H9 (cell line): ENCODE data around the gene GAGE10. TPM values are rescaled to one million over a fixed set of nuclear protein-coding genes. Genes with fewer than 3 reads are reported as not detected.

ENCODE experiments used
- DNase-seq: peaks from one replicate; pipeline ENCODE4 v3.0.0-alpha.2; 2017
- H2AFZ ChIP-seq: one replicate; pipeline ENCODE4 v1.6.1; 2013; ENCODE audit warnings: mild to moderate bottlenecking, low read length, control low read depth, moderate library complexity
- H2AK5ac ChIP-seq: 2 replicates; pipeline ENCODE4 v1.6.1; 2013; ENCODE audit warnings: low read length, control low read depth, mixed read lengths; ENCODE audit not compliant: insufficient read length
- H2BK120ac ChIP-seq: one replicate; pipeline ENCODE4 v1.6.1; 2013; ENCODE audit warnings: low read depth, mild to moderate bottlenecking, low read length, control low read depth, inconsistent platforms; ENCODE audit not compliant: poor library complexity, severe bottlenecking
- H2BK12ac ChIP-seq: 2 replicates; pipeline ENCODE4 v1.6.1; 2013; ENCODE audit warnings: low read length, control low read depth, mixed read lengths, low read depth; ENCODE audit not compliant: insufficient read length
- H2BK15ac ChIP-seq: 2 replicates; pipeline ENCODE4 v1.6.1; 2013; ENCODE audit warnings: low read depth, low read length, control low read depth
- H2BK20ac ChIP-seq: one replicate; pipeline ENCODE4 v1.6.1; 2013; ENCODE audit warnings: low read depth, mild to moderate bottlenecking, low read length, control low read depth, inconsistent platforms; ENCODE audit not compliant: poor library complexity, severe bottlenecking
- H2BK5ac ChIP-seq: 2 replicates; pipeline ENCODE4 v1.6.1; 2013; ENCODE audit warnings: low read length, control low read depth, mixed read lengths; ENCODE audit not compliant: insufficient read length
- H3K14ac ChIP-seq: 2 replicates; pipeline ENCODE4 v1.6.1; 2013; ENCODE audit warnings: low read length, control low read depth; ENCODE audit not compliant: insufficient read depth
- H3K18ac ChIP-seq: 2 replicates; pipeline ENCODE4 v1.6.1; 2013; ENCODE audit warnings: low read depth, mild to moderate bottlenecking, mixed read lengths, low read length, control low read depth; ENCODE audit not compliant: insufficient read length
- H3K23ac ChIP-seq: 2 replicates; pipeline ENCODE4 v1.6.1; 2013; ENCODE audit warnings: low read length, control low read depth, mixed read lengths, low read depth; ENCODE audit not compliant: insufficient read length
- H3K23me2 ChIP-seq: 2 replicates; pipeline ENCODE4 v1.6.1; 2013; ENCODE audit warnings: low read depth, mild to moderate bottlenecking, mixed read lengths, low read length, control low read depth; ENCODE audit not compliant: insufficient read length, poor library complexity, severe bottlenecking
- H3K27ac ChIP-seq: 2 replicates; pipeline ENCODE4 v1.5.1; 2013; ENCODE audit warnings: low read length, control low read depth, mixed read lengths, low read depth; ENCODE audit not compliant: insufficient read length
- H3K27me3 ChIP-seq: 2 replicates; pipeline ENCODE4 v1.6.1; 2013; ENCODE audit warnings: low read length, control low read depth, inconsistent platforms; ENCODE audit not compliant: insufficient read depth
- H3K4ac ChIP-seq: 2 replicates; pipeline ENCODE4 v1.6.1; 2013; ENCODE audit warnings: low read depth, mild to moderate bottlenecking, control low read depth, inconsistent platforms, low read length, moderate library complexity
- H3K4me1 ChIP-seq: 2 replicates; pipeline ENCODE4 v1.6.1; 2013; ENCODE audit warnings: low read length, control low read depth, inconsistent platforms; ENCODE audit not compliant: insufficient read depth
- H3K4me2 ChIP-seq: 2 replicates; pipeline ENCODE4 v1.6.1; 2013; ENCODE audit warnings: low read length, control low read depth, mixed read lengths; ENCODE audit not compliant: insufficient read length, insufficient read depth
- H3K56ac ChIP-seq: 2 replicates; pipeline ENCODE4 v1.6.1; 2013; ENCODE audit warnings: low read depth, mild to moderate bottlenecking, mixed read lengths, low read length, control low read depth; ENCODE audit not compliant: insufficient read length
- H3K79me1 ChIP-seq: 2 replicates; pipeline ENCODE4 v1.6.1; 2013; ENCODE audit warnings: low read depth, mild to moderate bottlenecking, moderate library complexity, low read length, control low read depth, inconsistent platforms; ENCODE audit not compliant: insufficient read depth, poor library complexity, severe bottlenecking
- H3K79me2 ChIP-seq: 2 replicates; pipeline ENCODE4 v1.6.1; 2013; ENCODE audit warnings: low read length, control low read depth, inconsistent platforms; ENCODE audit not compliant: insufficient read depth
- H3K9ac ChIP-seq: 2 replicates; pipeline ENCODE4 v1.6.1; 2013; ENCODE audit warnings: low read length, control low read depth, mixed read lengths; ENCODE audit not compliant: insufficient read length; ENCODE audit errors: extremely low read depth
- H3K9me3 ChIP-seq: one replicate; pipeline ENCODE4 v1.6.1; 2013; ENCODE audit warnings: low read depth, low read length, inconsistent platforms; ENCODE audit not compliant: control insufficient read depth
- H3T11ph ChIP-seq: one replicate; pipeline ENCODE4 v1.6.1; 2013; ENCODE audit warnings: mild to moderate bottlenecking, low read length, control low read depth, inconsistent platforms
- H4K20me1 ChIP-seq: one replicate; pipeline ENCODE4 v1.6.1; 2013; ENCODE audit not compliant: control insufficient read depth, insufficient read length, insufficient read depth
- H4K5ac ChIP-seq: 2 replicates; pipeline ENCODE4 v1.6.1; 2013; ENCODE audit warnings: low read depth, mild to moderate bottlenecking, mixed read lengths, low read length, control low read depth; ENCODE audit not compliant: insufficient read length
- H4K8ac ChIP-seq: replicated peaks from 2 replicates; pipeline ENCODE4 v1.6.1; 2013; ENCODE audit warnings: low read length, control low read depth, mixed read lengths, low read depth; ENCODE audit not compliant: insufficient read length
- H4K91ac ChIP-seq: 2 replicates; pipeline ENCODE4 v1.6.1; 2013; ENCODE audit warnings: low read depth, mild to moderate bottlenecking, moderate library complexity, mixed read lengths, low read length, control low read depth; ENCODE audit not compliant: insufficient read length
- H3K27ac Mint-ChIP-seq, 3 experiments: 2 replicates in 2 of 3; 3 replicates in 1 of 3; pipeline ENCODE4 v1.8.0; 2020 to 2021; ENCODE audit warnings: mixed read lengths in 3 of 3, mild to moderate bottlenecking in 1 of 3, moderate library complexity in 1 of 3
- H3K27me3 Mint-ChIP-seq: 2 replicates; pipeline ENCODE4 v1.8.0; 2021; ENCODE audit warnings: low read depth, mild to moderate bottlenecking, moderate library complexity, mixed read lengths
- H3K36me3 Mint-ChIP-seq, 3 experiments: 2 replicates in 2 of 3; 3 replicates in 1 of 3; pipeline ENCODE4 v1.8.0; 2020 to 2021; ENCODE audit warnings: low read depth in 3 of 3, mixed read lengths in 3 of 3; ENCODE audit not compliant: insufficient read depth in 1 of 3
- H3K4me1 Mint-ChIP-seq, 2 experiments: 2 replicates each; pipeline ENCODE4 v1.8.0; 2020; ENCODE audit warnings: mixed read lengths in 2 of 2
- H3K4me3 Mint-ChIP-seq, 2 experiments: 2 replicates in 1 of 2; 3 replicates in 1 of 2; pipeline ENCODE4 v1.8.0; 2020 to 2021; ENCODE audit warnings: mild to moderate bottlenecking in 2 of 2, mixed read lengths in 2 of 2, moderate library complexity in 1 of 2
- H3K9me3 Mint-ChIP-seq, 2 experiments: 2 replicates in 1 of 2; 3 replicates in 1 of 2; pipeline ENCODE4 v1.8.0; 2020; ENCODE audit warnings: mild to moderate bottlenecking in 2 of 2, mixed read lengths in 2 of 2, moderate library complexity in 1 of 2
- WGBS: extraction: QIAGEN DNeasy Blood & Tissue Kit; methylation state at CpG from one replicate; pipeline ENCODE4 v1.1.7; 2013; ENCODE audit warnings: missing lambda C conversion rate, low lambda C conversion rate, mixed read lengths; ENCODE audit not compliant: insufficient read length; ENCODE audit errors: extremely low coverage; 5-methylcytosine and 5-hydroxymethylcytosine counted together
- total RNA-seq: library from RNA; stranded (reverse); gene quantifications from 2 replicates; pipeline ENCODE4 v1.2.1, GENCODE V29; 2021
- TF ChIP-seq, protein P1 (sequence below): fragments of 200-600 bp; sonication (generic); conservative IDR thresholded peaks from 3 replicates; pipeline ENCODE4 v1.8.0; 2021; ENCODE audit warnings: antibody characterized with exemption, mild to moderate bottlenecking

GAGE10 gene
- total RNA-seq, 1 experiment from 2014 or later: not detected

DNA sequence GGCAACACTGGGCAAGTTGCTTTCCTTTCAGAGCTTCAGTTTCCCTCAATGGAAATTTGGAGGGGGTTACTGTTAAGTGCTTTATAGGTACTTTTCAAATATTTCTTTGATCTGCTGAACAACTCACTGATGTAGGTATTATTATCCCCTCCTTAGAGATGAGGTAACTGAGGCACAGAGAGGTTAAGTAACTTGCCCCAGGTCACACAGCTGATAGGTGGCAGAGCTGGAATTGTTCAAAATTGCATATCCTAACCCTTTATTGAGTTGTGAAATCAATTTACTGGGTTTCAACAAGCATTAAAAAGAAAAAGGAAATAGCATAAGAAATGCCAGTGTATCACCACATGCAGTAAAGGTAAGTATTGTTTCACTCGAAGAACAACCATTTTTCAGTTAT is 27.2 kb upstream of the GAGE10 start:
- no peak overlapping the region for H3K9ac ChIP-seq
- DNase-seq: no peak

More for the DNA sequence above, 27.2 kb upstream of the GAGE10 start:
- Histone ChIP-seq H3K18ac (no peak overlapping the region), H3K4me2 (no peak overlapping the region), H2BK20ac (no peak overlapping the region), H3K4ac (no peak overlapping the region), H3T11ph (no peak overlapping the region), H4K20me1 (no peaks in the 10 kb centered on the region), H4K91ac (no peak overlapping the region), H2BK15ac (no peak overlapping the region), H3K27me3 (no peaks in the 10 kb centered on the region), H3K9me3 (peaks cover 60% of the 10 kb centered on the region), H4K8ac (no peak overlapping the region), H3K56ac (no peak overlapping the region), H2AK5ac (no peak overlapping the region), H3K23me2 (no peaks in the 10 kb centered on the region), H2AFZ (no peak overlapping the region), H4K5ac (no peak overlapping the region), H3K79me2 (peaks cover 5% of the 10 kb centered on the region; the same call in 1 of the 2 replicates), H2BK5ac (no peak overlapping the region), H2BK120ac (no peak overlapping the region), H3K14ac (no peak overlapping the region), H3K79me1 (no peaks in the 10 kb centered on the region), H2BK12ac (no peak overlapping the region), H3K27ac (no peak overlapping the region), H3K4me1 (no peaks in the 10 kb centered on the region), H3K23ac (no peak overlapping the region)
- no CpG with 5 or more reads among the region's 1 CpG for WGBS
- peaks cover 10 to 20% of the 10 kb centered on the region in 2 experiments for H3K4me1 Mint-ChIP-seq
- H3K36me3 Mint-ChIP-seq: peaks cover 5 to 26% (median 12%) of the 10 kb centered on the region in 3 experiments; a peak in 6 of 7 replicates
- peaks cover 68 to 81% of the 10 kb centered on the region in 2 experiments for H3K9me3 Mint-ChIP-seq
- TF ChIP-seq, protein P1, sequence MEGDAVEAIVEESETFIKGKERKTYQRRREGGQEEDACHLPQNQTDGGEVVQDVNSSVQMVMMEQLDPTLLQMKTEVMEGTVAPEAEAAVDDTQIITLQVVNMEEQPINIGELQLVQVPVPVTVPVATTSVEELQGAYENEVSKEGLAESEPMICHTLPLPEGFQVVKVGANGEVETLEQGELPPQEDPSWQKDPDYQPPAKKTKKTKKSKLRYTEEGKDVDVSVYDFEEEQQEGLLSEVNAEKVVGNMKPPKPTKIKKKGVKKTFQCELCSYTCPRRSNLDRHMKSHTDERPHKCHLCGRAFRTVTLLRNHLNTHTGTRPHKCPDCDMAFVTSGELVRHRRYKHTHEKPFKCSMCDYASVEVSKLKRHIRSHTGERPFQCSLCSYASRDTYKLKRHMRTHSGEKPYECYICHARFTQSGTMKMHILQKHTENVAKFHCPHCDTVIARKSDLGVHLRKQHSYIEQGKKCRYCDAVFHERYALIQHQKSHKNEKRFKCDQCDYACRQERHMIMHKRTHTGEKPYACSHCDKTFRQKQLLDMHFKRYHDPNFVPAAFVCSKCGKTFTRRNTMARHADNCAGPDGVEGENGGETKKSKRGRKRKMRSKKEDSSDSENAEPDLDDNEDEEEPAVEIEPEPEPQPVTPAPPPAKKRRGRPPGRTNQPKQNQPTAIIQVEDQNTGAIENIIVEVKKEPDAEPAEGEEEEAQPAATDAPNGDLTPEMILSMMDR: no peak
- H3K4me3 Mint-ChIP-seq: no peak overlapping the region
- no peaks in the 10 kb centered on the region for H3K27me3 Mint-ChIP-seq
- no peak overlapping the region for H3K27ac Mint-ChIP-seq
